GM12878 (cell line): ENCODE results near the gene CDH8. TPM values are rescaled to one million over a fixed set of nuclear protein-coding genes. Genes with fewer than 3 reads are reported as not detected.

Source experiments
- ATAC-seq: fragments of 200-7000 bp; cut with Tn5 transposase; 3 replicates; pipeline ENCODE4 v1.9.1; 2020; ENCODE audit warnings: mild to moderate bottlenecking, moderate library complexity
- BruUV-seq: library from RNA; stranded (reverse); fragments of 400-500 nt; replicated peaks from 2 replicates; lab custom pipeline; 2021; lab: Mats Ljungman, UMichigan
- CTCF ChIA-PET: fragments of 300-600 bp; sonication (Branson Sonifier 250); formaldehyde crosslinking; extraction: SDS; loops from one replicate; lab custom pipeline; 2021; ENCODE audit warnings: inconsistent platforms; lab: Yijun Ruan, JAX
- POLR2A ChIA-PET: fragments of 350-600 bp; formaldehyde crosslinking; extraction: SDS; loops from one replicate; lab custom pipeline; 2021; ENCODE audit warnings: inconsistent platforms; lab: Charles Lee
- RAD21 ChIA-PET: fragments of 300-600 bp; sonication (Branson Sonifier 250); formaldehyde crosslinking; loops from one replicate; lab custom pipeline; 2023; ENCODE audit warnings: antibody characterized with exemption; ENCODE audit not compliant: unreplicated experiment; lab: Charles Lee
- SMC1A ChIA-PET: fragments of 300-600 bp; sonication (Branson Sonifier 250); formaldehyde crosslinking; loops from one replicate; lab custom pipeline; 2023; ENCODE audit not compliant: unreplicated experiment, uncharacterized antibody; lab: Charles Lee
- DNase-seq: peaks from one replicate; pipeline ENCODE4 v3.0.0-alpha.2; 2011; ENCODE audit warnings: low read depth, low spot score
- FAIRE-seq: peaks from 3 replicates; lab custom pipeline; 2011; peaks lifted over from hg19 to GRCh38; lab: Jason Lieb, UNC
- H2AFZ ChIP-seq: 2 replicates; pipeline ENCODE4 v1.6.0; 2011; ENCODE audit warnings: low read depth, low read length, control low read depth; ENCODE audit not compliant: control insufficient read depth
- H3K27ac ChIP-seq: 2 replicates; pipeline ENCODE4 v1.5.1; 2011; ENCODE audit warnings: control low read depth; ENCODE audit not compliant: control insufficient read depth, insufficient read depth
- H3K27me3 ChIP-seq, 2 experiments: replicated peaks in 1 of 2; 2 replicates each; pipeline versions ENCODE4 v1.6.0 to v1.6.1; 2011; ENCODE audit warnings: low read length in 1 of 2; ENCODE audit not compliant: control insufficient read depth in 2 of 2, insufficient read depth in 2 of 2
- H3K36me3 ChIP-seq, 2 experiments: 2 replicates each; pipeline ENCODE4 v1.5.1; 2011; ENCODE audit warnings: low read length in 1 of 2; ENCODE audit not compliant: control insufficient read depth in 2 of 2, insufficient read depth in 2 of 2
- H3K4me1 ChIP-seq: 2 replicates; pipeline ENCODE4 v1.6.1; 2011; ENCODE audit warnings: mild to moderate bottlenecking, low read length, moderate library complexity, mixed read lengths; ENCODE audit not compliant: control insufficient read depth, insufficient read depth
- H3K4me2 ChIP-seq: 2 replicates; pipeline ENCODE4 v1.6.0; 2011; ENCODE audit warnings: control low read depth; ENCODE audit not compliant: control insufficient read depth, insufficient read depth
- H3K4me3 ChIP-seq: fragments of 200-600 bp; sonication (generic); 2 replicates; pipeline ENCODE4 v1.5.1; 2016
- H3K79me2 ChIP-seq: 2 replicates; pipeline ENCODE4 v1.6.0; 2011; ENCODE audit warnings: low read length; ENCODE audit not compliant: control insufficient read depth, insufficient read depth
- H3K9ac ChIP-seq: 2 replicates; pipeline ENCODE4 v1.8.0; 2011; ENCODE audit warnings: low read length, control low read depth, mixed read lengths; ENCODE audit not compliant: control insufficient read depth, insufficient read depth
- H3K9me3 ChIP-seq: replicated peaks from 3 replicates; pipeline ENCODE4 v1.5.1; 2011; ENCODE audit warnings: mild to moderate bottlenecking, low read length; ENCODE audit not compliant: control insufficient read depth, insufficient read depth
- H4K20me1 ChIP-seq: 2 replicates; pipeline ENCODE4 v1.6.0; 2011; ENCODE audit not compliant: control insufficient read depth, insufficient read depth
- BRCA1 ChIP-seq: IDR thresholded peaks from 2 replicates; pipeline ENCODE4 v1.6.1; 2011; ENCODE audit warnings: low read depth, low read length, improper control_type of control experiment
- FOS ChIP-seq: IDR thresholded peaks from 3 replicates; pipeline ENCODE4 v1.6.1; 2011; ENCODE audit warnings: borderline replicate concordance; ENCODE audit not compliant: insufficient read length; ENCODE audit errors: extremely low read depth
- POU2F2 ChIP-seq: IDR thresholded peaks from 3 replicates; pipeline ENCODE4 v1.6.1; 2011; ENCODE audit warnings: low read depth, mild to moderate bottlenecking, low read length, borderline replicate concordance
- SKIL ChIP-seq: fragments of 450-650 bp; IDR thresholded peaks from 2 replicates; pipeline ENCODE4 v1.6.1; 2017; ENCODE audit warnings: mild to moderate bottlenecking, low read depth, inconsistent platforms; ENCODE audit not compliant: poor library complexity, severe bottlenecking
- WGBS: methylation state at CpG from one replicate; pipeline ENCODE4 v1.1.6; 2016; ENCODE audit warnings: low lambda C conversion rate; ENCODE audit not compliant: insufficient replicate concordance, insufficient coverage; ENCODE audit errors: missing lambda C conversion rate; 5-methylcytosine and 5-hydroxymethylcytosine counted together
- in situ Hi-C: fragments of 300-500 bp; cut with MboI; formaldehyde crosslinking; loops from 9 replicates; pipeline ENCODE4 v1.14.3; 2018; ENCODE audit warnings: mixed read lengths
- intact Hi-C: fragments of 100-400 bp; cut with micrococcal nuclease; formaldehyde crosslinking; loops from one replicate; pipeline ENCODE4 v1.14.2; 2022; ENCODE audit not compliant: unreplicated experiment
- polyA plus RNA-seq, 11 experiments: library from polyadenylated mRNA; depleted of rRNA in 4 of 11; unstranded in 6 of 11; stranded (reverse) in 5 of 11; fragments of >200 nt; fragmentation: Nextera tagmentation in 4 of 11; fragmentation: Illumina TruSeq in 1 of 11; extraction: Ambion mirVana in 4 of 11; extraction: Trizol in 1 of 11; gene quantifications; 1 replicate in 1 of 11; 2 replicates in 10 of 11; pipeline versions ENCODE4 v1.2.1 to v1.2.3, GENCODE V29; 2011 to 2016; ENCODE audit warnings: inconsistent platforms in 2 of 11, missing spikeins in 2 of 11, low read depth in 1 of 11
- total RNA-seq, 4 experiments: library from RNA; depleted of rRNA in 3 of 4; stranded (reverse); fragments of >200 nt in 3 of 4; fragmentation: Illumina TruSeq in 1 of 4; extraction: Trizol in 1 of 4; gene quantifications; 2 replicates each; pipeline versions ENCODE4 v1.2.1 to v1.2.3, GENCODE V29; 2013 to 2021

Gene CDH8
- total and polyA plus RNA-seq, 10 of the 15 experiments (the other 5 are each of a cell fraction or from before 2014, with no cell fraction given), result 0.13 to 0.68 (median 0.25) TPM; not detected in 3

- no peak for ATAC-seq
- no peak for DNase-seq
- Histone ChIP-seq H2AFZ (no peak overlapping the region), H3K27ac (no peak overlapping the region), H3K4me2 (no peak overlapping the region), H3K4me1 (no peaks in the 10 kb centered on the region), H3K9me3 (no peaks in the 10 kb centered on the region), H4K20me1 (no peaks in the 10 kb centered on the region), H3K9ac (no peak overlapping the region), H3K36me3 (no peaks in the 10 kb centered on the region), H3K27me3 (no peaks in the 10 kb centered on the region), H3K4me3 (no peak overlapping the region), H3K79me2 (no peaks in the 10 kb centered on the region)
- FAIRE-seq, result no peak
- intact Hi-C loops, result no loop called here
- ChIA-PET POLR2A (no interaction called here), RAD21 (no interaction called here), SMC1A (no interaction called here), CTCF (interaction anchor here (1.4 kb wide), 1 partner anchor 32 kb away, joined by 3 read pairs; no protein-coding TSS in a partner anchor)
- in situ Hi-C loops, result no loop called here
- no peak for TF ChIP-seq POU2F2
- TF ChIP-seq BRCA1, result no peak
- TF ChIP-seq FOS, result no peak
- no TSS peak for BruUV-seq
Observed at GRCh38 chr16:61820398-61820797, 215.8 kb downstream of the CDH8 start.

GRCh38 chr16:61818850-61819249, 217.4 kb downstream of the CDH8 start:
- ChIA-PET RAD21 (no interaction called here), POLR2A (no interaction called here), CTCF (interaction anchor here (0.6 to 0.7 kb wide), 2 partner anchors 172 to 235 kb away, joined by 3 read pairs; no protein-coding TSS in a partner anchor), SMC1A (no interaction called here)
- H3K9me3 ChIP-seq, result no peaks in the 10 kb centered on the region
- H3K4me2 ChIP-seq, result no peak overlapping the region
- no peaks in the 10 kb centered on the region for H3K79me2 ChIP-seq
- H4K20me1 ChIP-seq, result no peaks in the 10 kb centered on the region
- TF ChIP-seq SKIL, result no peak
- H3K4me1 ChIP-seq, result no peaks in the 10 kb centered on the region
- H2AFZ ChIP-seq, result no peak overlapping the region
- H3K27me3 ChIP-seq, result no peaks in the 10 kb centered on the region
- H3K27ac ChIP-seq, result no peak overlapping the region
- WGBS, result 77% methylated on average over 1 of the region's 1 CpG
- H3K36me3 ChIP-seq, result no peaks in the 10 kb centered on the region
- ATAC-seq, result no peak
- DNase-seq, result no peak
- in situ Hi-C loops (no loop called here), intact Hi-C loops (no loop called here)
- H3K4me3 ChIP-seq, result no peak overlapping the region
- FAIRE-seq, result no peak
- H3K9ac ChIP-seq, result no peak overlapping the region
- BruUV-seq, result no TSS peak
